G401.6 (cell line): ENCODE measurements around the gene SPTBN1.
"Not testable (repeated sequence)": the region's sequence is repeated elsewhere in the genome, so short reads cannot be mapped to it uniquely, and the experiment has no call there.

ENCODE experiments used
- FAIRE-seq: peaks from 2 replicates; lab custom pipeline; 2012; peaks lifted over from hg19 to GRCh38; lab: Jason Lieb, UNC

The SPTBN1 gene

DNA sequence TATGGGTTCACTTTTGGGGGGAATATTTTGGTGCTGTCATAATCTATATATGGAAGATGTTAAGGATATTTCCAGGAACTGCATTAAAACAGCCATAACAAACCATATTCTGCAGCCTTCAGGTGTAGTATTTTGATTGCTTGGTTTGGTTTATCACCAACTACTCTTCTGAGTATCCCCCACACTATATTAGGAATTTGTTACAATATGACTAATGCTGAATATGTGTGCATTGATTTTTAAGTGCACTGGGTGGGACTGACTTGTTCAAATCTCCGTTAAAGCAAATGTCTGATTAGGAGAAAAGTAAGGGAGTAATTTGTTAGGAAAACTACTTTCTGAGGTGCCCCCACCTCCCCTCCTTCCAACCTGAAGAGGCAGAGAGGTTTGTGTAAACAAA is 47.7 kb downstream of the SPTBN1 start:
- FAIRE-seq = no peak

DNA sequence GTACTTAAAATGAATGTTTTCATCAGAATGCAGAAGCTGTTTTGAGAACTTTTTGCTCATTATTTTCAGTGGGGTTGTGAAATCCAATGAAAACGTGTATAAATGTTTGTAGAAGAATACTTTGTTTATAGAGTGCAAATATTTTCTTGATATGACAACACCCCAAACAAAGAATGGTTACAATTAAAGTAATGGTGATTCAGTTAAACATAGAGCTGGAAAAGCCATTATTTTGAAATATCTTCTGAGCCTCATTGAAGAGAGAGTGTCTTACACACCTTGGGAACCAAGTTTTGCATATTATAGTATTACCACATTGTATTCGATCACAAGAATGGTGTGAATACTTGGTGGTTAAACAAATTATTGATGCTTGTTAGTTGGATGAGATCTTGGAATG is 48.7 kb downstream of the SPTBN1 start:
- FAIRE-seq = no peak

DNA sequence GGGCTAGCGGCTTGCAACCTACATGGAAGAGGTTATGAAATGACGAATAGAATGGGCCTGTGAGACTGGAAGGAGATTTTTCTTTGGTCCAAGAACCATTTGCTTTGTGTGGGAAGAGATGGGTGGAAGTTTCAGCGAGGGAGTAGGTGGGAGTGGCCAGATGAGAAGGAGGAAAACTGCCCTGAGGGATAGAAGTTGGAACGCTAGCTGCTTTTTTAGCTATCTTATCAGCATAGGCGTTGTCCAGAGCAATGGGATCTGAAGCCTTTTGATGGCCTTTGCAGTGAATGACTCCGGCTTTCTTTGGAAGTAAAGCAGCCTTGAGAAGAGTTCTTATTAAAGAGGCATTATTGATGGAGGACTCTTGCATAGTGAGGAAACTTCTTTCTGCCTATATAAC is 52.4 kb downstream of the SPTBN1 start:
- FAIRE-seq = no peak

DNA sequence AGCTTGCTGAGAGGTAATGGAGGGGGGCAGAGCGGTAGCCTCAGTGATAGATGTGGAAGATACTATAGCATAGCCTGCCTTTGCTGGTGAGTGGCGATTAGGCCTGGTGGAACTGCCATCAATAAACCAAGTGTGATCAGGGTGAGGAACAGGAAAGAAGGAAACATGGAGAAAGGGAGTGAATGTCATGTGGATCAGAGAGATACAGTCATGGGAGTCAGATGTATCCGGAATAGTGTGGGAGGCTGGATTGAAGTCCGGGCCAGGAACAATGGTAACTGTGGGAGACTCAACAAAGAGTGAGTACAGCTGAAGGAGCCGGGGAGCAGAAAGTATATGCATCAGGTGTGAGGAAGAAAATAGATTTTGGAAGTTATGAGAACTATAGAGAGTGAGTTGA is 52.9 kb downstream of the SPTBN1 start:
- FAIRE-seq = not testable (repeated sequence)

DNA sequence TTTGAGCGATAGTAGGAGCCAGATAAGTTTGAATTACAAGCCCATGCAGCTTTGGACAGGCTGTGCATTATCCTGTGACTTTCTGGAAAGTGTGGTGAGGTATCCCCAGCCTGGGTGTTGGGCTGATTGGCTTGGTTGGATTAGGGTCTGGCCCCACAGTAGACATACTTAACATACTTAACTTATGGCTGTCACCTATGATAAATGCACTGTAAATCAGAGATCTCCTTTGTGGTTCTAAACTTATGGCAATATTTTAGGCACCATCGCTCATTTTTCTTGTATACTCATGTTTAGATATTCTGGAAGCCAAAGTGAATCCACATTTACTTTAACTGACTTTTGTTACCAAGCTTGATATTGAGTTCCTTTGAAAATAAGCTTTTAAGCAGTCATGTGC is 54.8 kb downstream of the SPTBN1 start:
- no peak for FAIRE-seq

DNA sequence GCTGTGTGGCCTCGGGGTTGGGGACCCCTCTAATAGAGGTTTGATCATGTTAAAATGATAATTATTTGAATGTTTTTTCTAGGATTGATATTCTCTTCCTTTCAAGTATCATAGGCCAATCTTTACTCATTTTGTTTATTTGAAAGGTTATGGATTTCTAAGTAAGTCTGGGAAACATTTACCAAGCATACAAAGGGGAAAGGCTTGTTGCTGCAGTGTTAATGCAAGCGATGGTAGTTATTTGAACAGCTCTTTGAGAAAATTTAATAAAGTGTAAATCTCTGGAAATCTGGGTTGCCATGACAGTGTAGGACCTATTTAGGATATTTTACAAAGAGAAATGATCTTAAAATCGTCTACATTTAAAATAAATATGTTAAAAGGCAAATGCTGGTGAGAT is 56.1 kb downstream of the SPTBN1 start:
- FAIRE-seq = no peak

DNA sequence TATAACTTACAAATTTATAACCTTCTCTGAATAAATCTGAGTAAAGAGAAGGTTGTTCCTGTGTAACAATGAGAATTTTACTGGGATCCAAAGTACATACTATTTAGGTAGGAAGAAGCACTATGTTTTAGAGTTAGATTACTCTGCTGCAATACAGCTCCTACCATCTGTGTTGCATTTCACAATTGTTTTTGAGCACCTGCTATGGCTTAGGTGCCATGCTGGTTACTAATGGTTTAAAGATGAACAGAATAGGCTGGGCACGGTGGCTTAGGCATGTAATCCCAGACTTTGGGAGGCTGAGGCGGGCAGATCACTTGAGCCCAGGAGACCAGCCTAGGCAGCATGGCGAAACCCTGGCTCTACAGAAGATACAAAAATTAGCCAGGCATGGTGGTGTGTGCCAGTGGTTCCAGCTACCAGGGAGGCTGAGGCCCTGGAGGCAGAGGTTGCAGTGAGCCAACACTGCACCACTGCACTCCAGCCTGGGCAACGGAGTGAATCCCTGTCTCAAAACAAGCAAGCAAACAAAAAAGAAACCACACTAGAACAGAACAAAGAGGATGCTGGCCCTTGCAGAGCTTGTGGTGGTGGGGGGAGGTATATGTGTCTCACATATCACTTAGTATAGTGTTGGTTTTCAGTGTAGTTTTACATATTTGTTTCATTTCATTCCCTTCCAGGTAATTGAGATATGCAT is 56.7 kb downstream of the SPTBN1 start:
- FAIRE-seq = no peak

DNA sequence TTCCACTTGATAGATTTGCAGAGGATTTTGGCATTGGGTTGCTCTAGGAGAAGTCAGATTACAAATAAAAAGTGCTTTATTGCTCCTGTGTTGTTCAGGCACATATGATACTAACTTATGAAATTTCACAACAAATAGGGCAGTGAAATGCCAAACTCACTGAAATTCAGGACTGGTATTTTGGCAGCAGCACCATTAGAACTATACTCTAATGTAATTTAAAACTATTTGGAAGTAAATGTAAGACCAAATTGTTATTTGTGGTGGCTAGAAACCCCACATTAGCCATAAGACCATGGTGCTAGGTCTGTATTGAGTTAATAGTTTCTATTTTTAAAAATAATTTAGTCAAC is 57.2 kb downstream of the SPTBN1 start:
- FAIRE-seq = no peak

DNA sequence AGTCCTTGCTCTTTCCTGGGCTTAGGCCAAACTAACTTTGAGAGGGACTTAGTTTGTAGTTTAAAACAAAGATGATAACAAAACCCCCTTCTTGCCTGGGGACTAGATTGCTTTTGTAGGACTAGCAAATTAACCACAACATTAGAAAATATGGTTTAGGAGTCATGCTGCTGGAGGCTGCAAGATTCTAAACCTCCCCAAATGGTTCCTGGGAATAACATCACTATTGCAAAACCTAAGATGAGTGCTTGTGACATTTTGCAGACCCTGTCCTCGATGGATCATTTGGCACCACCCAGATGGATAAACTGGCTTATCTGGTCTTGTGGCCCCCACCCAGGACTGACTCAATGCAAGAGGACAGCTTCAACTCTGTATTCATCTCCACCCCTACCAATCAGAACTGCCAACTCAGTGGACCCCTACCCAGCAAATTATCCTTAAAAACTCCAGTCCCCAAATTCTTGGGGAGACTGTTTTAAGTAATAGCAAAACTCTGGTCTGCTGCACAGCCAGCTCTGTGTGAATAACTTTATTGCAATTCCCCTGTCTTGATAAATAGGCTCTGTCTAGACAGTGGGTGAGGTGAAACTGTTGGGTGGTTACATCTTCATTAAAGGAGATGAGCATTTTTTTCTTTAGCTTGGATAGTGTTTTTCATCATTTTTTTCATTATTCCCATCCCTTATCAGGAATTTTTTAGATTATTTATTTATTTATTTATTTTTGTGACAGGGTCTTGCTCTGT is 58.9 kb downstream of the SPTBN1 start:
- no peak for FAIRE-seq

DNA sequence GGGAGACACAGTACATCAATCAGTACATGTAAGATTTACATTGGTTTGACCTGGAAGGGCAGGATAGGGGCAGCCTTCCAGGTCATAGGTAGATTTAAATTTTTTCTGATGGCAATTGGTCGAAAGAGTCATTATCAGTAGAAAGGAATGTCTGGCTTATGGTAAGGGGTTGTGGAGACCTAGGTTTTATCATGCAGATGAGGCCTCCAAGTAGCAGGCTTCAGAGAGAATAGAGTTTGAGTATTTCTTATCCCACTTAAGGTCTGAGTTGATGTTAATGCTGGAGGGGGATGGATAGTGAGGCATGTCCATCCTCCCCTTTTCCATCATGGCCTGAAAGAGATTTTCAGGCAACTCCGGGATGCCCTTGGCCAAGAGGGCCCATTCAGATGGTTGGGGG is 60.7 kb downstream of the SPTBN1 start:
- FAIRE-seq = no peak

DNA sequence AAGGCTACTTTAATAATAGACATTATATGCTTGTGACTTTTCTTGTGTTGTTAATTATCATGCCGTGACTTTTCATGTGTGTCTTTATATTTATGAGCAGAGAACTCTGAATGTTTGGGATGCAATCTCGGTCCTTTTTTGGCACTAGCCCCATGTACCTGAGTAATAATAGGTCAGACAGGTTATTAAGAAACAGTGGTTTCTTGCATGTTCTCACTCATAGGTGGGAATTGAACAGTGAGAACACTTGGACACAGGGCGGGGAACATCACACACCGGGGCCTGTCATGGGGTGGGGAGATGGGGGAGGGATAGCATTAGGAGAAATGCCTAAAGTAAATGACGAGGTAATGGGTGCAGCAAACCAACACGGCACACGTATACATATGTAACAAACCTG is 61.9 kb downstream of the SPTBN1 start:
- FAIRE-seq = not testable (repeated sequence)

DNA sequence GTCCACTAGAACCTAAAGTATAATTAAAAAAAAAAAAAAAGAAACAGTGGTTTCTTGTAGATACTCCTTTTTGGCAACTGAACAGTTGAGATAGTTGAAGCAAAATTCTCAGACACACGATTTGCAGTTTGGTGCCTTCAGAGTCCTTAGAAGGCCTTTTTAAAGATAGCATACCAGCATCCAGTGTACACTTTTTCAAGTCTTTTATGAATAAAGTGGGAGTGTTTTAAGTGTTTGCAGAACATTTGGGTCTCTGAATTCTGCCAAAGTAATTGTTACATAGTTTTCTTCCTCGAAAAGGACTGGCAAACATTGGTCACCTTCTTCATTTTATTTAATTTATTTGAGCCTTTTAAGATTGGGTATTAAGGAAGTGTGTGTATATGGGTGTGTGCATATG is 62.3 kb downstream of the SPTBN1 start:
- no peak for FAIRE-seq

DNA sequence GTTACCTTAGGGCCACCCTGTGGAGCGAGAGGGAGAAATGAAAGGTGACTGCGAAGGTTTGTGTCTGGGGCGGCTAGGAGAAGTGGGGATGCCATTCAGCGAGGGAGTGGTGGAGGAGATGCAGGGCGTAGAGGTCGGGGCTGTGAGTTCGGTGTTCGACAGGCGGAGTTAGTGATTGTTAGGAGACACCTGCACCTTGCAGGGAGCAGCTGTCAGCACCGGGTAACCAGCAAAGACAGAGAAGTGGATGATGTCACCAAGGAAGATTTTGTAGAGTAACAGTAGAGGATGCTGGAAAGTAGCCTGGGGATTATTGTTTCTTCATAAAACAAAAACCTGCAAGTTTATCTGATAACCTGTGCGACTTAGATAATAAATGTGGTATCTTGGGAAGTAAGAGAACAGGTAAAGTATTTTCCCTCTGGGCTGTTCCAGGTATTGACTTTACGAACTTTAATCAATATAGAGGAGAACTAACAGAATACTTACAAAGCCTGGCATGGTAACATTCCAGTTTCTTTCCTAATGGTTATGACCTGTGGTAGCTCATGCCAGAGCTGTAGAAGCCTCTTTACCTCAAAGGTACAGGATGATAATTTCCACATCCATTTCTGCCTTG is 63.8 kb downstream of the SPTBN1 start:
- no peak for FAIRE-seq

DNA sequence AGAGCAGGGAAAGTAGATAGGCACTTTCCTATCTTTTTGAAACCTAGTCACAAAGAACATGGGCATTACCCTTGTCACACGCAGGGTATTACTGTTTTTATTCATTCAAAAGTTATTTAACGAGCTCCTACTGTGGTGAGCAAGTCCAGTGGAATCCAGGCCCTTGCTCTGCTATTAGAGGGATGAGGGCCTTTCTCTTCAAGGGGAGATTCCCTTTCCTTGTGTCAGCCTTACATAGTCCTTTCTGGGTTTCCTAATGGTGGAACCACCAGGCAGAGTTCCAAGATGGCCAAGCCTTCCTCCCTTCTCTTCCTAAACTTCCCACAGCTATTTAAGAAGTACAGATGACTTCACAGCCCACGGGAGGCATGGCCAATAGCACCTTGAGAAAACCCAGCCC is 64.6 kb downstream of the SPTBN1 start:
- FAIRE-seq = no peak

DNA sequence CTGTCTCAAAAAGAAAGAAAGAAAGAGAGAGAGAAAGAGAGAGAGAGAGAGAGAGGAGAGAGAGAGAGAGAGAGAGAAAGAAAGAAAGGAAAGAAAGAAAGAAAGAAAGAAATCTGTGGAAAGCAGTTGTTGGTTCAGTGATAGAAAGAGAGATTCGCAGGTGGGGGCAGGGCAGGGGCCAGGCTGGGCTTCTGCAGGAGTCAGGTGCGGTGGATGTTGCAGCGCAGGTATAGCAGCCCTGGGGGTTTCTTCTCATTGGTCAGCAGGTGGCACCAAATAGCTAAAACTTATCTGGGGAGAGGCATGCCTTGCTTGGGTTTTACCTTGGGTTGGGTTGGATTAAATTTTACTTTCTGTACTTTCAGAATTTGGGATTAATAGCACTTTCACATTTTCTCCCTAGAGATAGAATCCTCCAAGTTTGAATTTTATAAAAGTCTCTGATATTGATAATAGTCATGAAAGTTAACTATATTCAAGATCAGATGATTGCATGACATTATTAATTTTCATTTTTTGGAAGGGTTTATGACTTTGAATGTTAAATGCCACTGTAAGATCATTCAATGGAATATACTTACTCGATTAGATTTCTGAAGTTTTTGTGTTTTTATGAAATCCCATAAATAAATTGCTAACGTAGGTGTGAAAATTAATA is 66.6 kb downstream of the SPTBN1 start:
- FAIRE-seq = no peak

DNA sequence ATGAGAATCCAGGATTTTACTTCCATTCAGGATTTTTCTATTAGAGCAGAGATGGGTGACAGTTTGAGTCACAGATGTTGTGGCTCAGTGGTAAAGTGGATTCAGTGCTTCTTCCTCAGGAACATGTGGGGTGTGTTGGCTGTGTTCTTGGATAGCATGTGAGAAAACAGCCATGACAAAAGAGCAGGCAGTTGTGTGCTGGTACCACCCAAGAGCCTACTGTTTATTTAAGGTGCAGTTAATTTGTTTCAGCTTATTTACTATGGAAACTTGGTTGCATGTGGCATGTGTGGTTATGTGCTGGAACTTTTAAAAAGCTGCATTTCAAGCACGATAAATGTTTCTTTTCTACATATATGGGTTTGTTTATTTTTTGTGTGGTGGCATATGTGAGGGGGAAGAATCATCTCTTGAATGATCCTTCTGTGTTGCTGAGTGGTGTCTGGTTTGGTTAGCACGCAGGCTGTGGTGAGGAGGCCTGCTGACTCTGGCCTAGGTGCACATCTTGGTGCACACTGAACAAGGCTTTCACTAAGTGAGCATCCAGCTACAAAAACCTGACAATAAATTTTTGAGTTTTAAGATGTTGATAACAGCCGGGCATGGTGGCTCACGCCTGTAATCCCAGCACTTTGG is 67.3 kb downstream of the SPTBN1 start:
- FAIRE-seq = no peak

DNA sequence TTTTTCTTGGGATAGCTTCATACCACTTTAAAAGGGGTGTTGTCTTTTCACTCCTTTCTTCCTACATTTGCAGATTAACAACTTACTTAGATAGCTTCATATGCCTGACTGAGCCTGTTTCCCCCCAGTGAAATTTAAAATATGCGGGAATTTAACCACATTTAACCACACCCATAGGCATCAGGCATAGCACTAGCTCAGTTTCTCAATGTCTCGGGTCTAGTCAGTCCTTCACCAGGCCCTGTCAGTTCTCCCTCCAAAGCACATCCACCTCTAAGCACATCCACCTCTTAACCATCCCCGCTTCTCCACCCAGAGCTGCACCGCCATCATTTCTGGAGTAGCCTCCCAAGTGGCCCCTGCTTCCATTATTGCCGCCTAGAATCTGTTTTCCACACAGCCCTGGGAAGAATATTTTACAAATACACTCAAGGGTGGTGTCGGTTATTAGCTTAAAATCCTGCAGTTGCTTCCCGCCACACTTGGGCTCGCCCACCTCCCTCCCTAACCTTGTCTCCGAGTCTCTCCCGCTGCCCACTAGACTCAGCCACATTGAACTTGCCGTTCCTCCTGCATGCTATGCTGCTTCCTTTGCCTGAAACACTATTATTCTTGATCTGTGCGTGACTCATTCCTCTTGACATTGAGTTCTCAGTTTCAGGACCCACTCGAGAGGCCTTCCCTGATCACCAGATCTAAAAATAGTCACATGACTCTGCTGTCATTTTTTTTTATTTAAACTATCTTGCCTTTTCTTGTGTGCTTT is 68.3 kb downstream of the SPTBN1 start:
- FAIRE-seq = no peak

DNA sequence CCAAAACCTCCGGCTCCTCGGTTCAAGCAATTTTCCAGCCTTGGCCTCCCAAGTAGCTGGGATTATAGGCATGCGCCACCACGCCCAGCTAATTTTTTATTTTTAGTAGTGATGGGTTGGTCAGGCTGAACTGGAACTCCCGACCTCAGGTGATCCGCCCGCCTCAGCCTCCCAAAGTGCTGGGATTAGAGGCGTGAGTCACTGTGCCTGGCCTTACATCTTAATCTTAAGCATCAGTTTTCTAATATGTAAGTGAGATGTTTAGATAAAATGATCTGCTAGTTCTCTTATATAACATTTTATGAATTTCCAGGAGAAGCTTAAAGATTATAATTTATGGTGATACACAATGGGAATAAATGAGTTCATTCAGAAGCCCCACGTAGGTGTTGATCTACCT is 69.2 kb downstream of the SPTBN1 start:
- FAIRE-seq = no peak

DNA sequence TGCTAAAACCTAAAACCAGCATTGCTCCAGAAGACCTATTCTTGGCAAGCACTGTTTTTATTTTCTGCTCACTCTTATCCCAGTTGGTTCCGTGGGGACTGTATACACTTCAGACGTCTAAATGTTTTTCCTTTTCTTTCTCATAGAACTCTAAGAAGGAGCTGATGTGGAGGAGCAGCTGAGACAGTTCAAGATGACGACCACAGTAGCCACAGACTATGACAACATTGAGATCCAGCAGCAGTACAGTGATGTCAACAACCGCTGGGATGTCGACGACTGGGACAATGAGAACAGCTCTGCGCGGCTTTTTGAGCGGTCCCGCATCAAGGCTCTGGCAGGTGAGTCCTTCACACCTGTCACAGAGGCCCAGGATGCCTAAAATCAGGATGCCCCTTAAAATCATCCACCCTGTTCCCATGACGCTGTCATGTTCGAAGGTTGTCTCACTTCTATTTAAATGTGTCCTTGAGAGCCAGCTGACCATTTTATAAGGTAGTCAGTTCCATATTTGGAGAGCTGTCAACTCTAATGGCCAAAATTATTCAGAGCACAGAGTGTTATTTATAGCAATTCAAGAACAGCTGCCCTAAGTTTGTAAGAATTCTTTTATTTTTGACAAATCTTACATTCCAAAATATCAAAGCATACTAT is 70.2 kb downstream of the SPTBN1 start:
- no peak for FAIRE-seq

DNA sequence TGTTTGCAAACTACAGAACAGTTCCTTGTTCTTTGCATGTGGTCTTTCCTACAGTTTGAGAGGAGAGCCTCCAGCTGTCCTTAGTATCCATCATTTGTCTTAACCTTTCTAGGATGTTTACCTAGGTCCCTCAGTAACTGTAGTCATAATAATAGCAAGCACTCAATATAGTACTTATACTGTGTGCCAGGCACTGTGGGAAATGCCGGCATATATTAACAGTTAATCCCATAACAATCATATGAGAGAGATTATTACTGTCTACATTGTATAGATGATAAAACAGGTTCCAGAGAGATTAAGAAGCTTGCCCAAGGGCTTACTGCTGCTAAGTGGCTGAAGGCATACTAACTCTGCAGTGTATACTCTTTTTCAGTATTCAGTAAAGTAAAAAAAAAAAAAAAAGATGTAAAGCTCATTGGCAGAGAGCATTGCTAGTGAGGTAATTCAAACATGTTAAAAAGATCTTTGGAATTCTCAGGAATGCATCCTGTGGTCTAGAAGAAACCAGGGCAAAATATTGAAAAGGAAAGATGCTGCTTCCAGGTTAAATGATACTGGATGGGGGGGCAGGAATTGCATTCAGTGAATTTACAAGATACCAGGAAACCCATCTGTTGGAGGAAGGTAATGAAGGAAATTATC is 72.3 kb downstream of the SPTBN1 start:
- FAIRE-seq = no peak

DNA sequence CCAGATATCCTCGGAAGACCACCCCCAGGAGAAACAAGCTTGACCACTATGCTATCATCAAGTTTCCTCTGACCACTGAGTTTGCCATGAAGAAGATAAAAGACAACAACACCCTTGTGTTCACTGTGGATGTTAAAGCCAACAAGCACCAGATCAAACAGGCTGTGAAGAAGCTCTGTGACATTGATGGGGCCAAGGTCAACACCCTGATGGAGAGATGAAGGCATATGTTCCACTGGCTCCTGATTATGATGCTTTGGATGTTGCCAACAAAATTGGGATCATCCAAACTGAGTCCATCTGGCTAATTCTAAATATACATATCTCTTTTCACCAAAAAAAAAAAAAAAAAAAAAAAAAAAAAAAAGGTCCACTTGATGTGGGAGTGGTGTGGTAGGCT is 73.4 kb downstream of the SPTBN1 start:
- FAIRE-seq = not testable (repeated sequence)
